ENCODE results near the gene CDK14.
A peak's percentile ranks its signal among the peaks of the same experiment; 100 is the strongest.
"Not testable (repeated sequence)": the region's sequence is repeated elsewhere in the genome, so short reads cannot be mapped to it uniquely, and the experiment has no call there.

Gene CDK14

GRCh38 chr7:91137788-91138368, 541.8 kb downstream of the CDK14 start:
- no peak for DNase-seq

GRCh38 chr7:91140286-91140685, 544.2 kb downstream of the CDK14 start:
- DNase-seq, result no peak

DNA sequence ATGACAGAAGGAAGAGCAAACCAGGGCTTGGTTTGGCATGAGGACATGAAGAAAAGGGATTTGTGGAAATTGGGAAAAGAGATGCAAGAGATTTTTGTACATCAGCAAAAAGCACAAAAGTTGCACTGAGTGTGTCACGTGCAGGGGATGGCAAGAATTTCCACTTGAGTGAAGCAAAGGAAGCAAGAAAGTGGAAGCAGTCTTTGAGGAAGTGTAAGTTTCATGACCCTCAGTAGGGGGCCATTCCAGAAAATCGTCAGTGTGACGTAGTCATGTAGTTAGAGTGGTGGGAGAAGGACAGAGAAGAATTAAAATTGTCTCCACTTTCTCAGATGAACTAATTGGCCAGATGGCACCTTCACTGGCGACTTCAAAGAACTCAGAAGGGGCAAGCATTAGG, 544.9 kb downstream of the CDK14 start:
- no peak for DNase-seq

- no peak for DNase-seq
These were observed 546.6 kb downstream of the CDK14 start for GRCh38 chr7:91142743-91143142.

GRCh38 chr7:91149341-91150246, 553.5 kb downstream of the CDK14 start:
- DNase-seq, result no peak

- DNase-seq, result no peak
These were observed 555.8 kb downstream of the CDK14 start for GRCh38 chr7:91151916-91152315.

DNA sequence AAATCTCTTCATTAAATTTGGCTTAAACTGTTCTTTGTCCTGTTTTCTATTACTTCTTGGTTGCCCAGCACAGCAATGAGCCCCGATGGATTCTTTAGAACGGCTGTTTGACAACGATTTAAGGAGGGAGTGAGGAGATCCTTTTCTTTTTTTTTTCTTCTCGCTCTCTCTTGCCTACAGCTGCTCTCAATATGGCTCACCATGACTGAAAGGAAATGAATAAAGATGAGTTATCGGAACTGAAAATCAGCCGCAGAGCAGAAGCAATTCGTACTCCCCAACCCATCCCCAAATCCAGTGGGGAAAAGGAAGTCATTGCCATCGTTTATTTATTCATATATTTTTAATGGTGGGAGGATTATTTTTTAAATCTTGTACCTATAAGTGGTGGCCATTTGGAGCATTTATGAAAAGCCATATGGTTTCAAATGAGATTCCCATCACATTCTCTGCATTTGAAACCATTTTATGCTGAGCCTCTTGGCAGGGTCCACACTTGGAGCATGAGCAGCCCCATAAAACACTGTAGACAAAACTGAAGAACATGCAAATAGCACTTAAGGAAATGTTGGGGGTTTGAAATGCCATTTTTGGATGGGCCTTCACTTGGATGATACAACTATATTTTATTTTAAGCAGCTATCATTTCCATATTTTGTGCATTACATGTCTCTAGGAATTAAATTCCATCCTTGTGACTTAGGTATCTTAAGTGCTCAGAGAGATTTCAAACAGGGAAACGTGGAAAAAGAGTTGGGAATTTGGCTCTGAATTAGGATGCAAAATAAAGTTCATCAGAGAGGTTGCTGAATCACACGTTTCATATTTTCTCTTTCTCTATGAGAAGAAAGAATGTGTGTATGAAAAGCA, 560.4 kb downstream of the CDK14 start:
- DNase-seq, result no peak

DNA sequence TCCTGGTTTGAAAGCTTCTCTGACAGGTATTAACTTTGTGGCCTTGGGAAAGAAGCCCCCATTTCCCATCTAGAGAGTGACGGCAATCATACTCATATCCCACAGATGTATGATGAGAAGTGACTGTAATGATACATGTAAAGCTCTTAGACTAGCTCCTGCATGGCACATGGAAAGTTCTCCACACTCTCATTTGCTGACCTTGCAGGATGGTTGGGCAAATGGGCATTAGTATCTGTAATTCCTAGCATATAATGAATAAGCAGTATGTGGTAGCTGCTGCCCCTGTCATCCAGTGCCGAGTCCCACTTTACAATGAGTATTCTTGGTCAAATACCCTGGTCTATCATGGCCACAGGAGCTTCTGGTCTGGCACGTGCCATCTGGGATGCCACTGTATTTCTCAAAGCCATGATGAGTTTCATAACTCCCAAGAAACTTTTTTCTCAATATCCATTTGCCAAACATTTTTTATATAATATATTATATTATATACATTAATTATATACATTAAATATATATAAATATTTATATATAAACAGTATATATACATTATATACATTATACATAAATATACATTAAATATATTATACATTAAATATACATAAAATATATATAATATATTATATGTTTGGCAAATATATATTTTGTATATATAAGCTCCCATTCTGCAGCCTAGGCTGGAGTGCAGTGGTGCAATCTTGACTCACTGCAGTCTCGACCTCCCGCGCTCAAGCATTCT, 561.6 kb downstream of the CDK14 start:
- DNase-seq, result no peak

DNA sequence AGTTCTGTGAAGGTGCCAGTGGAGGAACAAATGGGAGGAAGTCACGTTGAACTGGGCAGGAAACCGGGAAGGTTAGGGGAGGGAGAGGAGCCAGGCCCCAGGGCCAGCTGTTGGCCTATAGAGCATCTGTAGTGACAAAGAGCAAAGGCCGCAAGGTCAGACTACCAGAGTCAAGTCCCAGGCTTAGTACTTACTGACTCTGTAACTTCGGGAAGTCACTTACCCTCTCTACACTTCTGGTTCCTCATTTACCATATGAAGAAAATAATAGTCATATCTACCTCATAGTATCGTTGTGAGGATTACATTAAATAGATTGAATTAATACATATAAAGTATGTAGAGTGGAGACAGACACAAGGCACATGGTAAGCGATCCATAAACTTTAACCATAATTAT, 566.3 kb downstream of the CDK14 start:
- DNase-seq, result no peak

- DNase-seq, result no peak
These were observed 568.4 kb downstream of the CDK14 start for GRCh38 chr7:91164506-91164905.

GRCh38 chr7:91165006-91165845, 569.1 kb downstream of the CDK14 start:
- no peak for DNase-seq

- DNase-seq, result no peak
These were observed 569.7 kb downstream of the CDK14 start for GRCh38 chr7:91165846-91166230.

GRCh38 chr7:91168871-91169829, 573.0 kb downstream of the CDK14 start:
- peak; percentile 67 for DNase-seq

- DNase-seq, result peak; percentile 75
These were observed 573.7 kb downstream of the CDK14 start for GRCh38 chr7:91169830-91170191.

GRCh38 chr7:91173265-91173664, 577.1 kb downstream of the CDK14 start:
- DNase-seq, result not testable (repeated sequence)

DNA sequence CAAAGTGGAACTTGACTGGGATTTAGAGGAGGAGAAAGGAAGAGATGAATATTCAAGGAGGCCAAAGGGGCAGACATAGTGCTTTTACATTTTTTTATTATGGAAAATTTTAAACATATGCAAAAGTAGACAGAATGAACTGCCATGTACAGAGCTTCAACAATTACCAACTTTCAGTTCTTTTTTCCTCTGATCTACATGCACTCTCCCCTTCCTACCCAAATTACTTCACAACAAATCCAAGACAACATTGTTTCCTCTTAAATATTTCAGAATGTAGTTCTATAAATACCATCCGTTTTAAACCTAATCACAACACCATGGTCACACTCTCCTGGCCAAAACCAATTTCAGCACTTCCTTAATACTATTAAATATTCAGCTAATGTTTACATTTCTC, 584.6 kb downstream of the CDK14 start:
- no peak for DNase-seq

DNA sequence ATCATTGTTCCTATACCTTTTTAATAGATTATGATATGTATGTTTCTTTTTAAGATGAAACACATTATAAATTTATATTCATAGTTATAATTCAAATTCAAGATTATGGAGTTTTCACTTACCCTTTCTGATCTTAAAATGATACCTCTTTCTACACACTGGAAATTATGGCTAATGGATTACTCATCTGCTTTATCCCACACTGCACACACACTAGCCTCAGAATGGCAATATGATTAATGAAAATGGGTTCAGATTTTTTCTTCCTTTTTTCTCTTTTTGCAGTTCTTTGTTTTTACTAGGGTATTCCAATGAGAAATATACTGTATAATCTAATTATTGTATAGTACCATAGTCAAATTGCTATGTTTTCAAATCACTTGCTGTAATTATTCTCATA, 585.8 kb downstream of the CDK14 start:
- no peak for DNase-seq

DNA sequence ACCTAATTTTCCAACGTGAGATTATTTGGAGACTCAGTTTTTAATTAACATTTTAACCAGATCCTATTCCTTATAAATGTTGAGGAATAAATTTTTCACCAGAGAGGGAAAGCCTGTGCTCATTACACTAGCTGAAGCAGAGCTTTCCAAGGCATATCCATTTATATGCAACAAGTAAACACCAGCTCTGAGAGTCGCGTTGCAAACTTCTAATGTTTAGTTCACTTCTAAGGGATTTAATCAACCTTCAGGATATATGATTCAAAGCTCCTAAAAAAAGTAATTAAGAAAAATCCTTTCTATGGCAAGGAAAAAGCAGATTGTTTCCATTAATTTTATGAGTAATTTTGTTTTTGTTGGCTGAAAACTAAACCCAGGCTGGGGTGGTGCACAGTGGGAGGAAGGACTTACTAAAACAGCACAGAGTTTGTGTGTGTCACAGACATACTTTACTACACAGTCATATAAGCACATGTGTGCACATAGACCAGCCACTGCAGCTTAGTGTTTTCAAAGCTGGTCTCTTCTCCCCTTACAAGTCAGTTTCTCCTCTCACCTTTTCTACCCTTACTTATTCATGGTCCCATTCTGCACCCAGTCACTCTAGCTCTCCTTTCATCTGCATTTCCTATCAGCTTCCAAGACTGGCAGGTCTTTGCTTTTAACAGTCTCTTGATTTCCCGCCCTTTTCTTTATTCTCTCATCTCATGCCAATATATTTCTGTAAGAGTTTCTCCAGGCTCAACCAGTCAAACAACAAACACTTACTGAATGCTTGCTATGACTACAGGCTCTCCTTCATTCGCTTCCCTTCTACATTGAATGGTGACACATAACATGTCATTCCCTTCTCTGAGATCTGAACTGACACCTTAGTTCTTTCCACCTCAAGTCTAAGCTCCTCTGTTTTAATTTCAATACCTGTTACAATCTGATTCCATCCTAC, 587.0 kb downstream of the CDK14 start:
- DNase-seq, result no peak

DNA sequence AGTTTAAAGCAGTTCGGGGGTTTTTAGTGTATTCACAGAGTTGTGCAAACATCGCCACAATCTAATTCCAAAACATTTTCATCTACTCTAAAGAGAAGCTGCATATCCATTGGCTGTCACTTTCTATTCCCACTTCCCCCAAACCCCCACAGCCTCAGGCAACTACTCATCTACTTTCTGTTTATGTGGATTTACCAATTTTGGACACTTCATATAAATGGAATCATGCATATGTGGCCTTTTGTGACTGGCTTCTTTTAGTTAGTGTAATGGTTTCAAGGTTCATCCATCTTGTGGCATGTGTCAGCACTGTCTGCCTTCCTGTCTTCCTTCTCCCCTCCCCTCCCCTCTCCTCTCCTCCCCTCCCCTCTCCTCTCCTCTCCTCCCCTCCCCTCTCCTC, 589.6 kb downstream of the CDK14 start:
- no peak for DNase-seq

- no peak for DNase-seq
These were observed 590.9 kb downstream of the CDK14 start for GRCh38 chr7:91187061-91187460.
